Astrocyte (in vitro differentiated cells and primary cell): ENCODE results near the gene PGM5. TPM values are rescaled to one million over a fixed set of nuclear protein-coding genes. Genes with fewer than 3 reads are reported as not detected.
"Not testable (repeated sequence)": the region's sequence is repeated elsewhere in the genome, so short reads cannot be mapped to it uniquely, and the experiment has no call there.

Source experiments
- DNase-seq: peaks from one replicate; pipeline ENCODE4 v3.0.0-alpha.2; 2010; ENCODE audit warnings: low read depth
- FAIRE-seq: peaks from 2 replicates; lab custom pipeline; 2011; peaks lifted over from hg19 to GRCh38; lab: Jason Lieb, UNC
- H2AFZ ChIP-seq: 2 replicates; pipeline ENCODE4 v1.6.0; 2012; ENCODE audit warnings: low read depth, low read length, inconsistent platforms
- H3K27ac ChIP-seq: 2 replicates; pipeline ENCODE4 v1.5.1; 2011; ENCODE audit warnings: low read depth, low read length, inconsistent platforms
- H3K27me3 ChIP-seq: 2 replicates; pipeline ENCODE4 v1.6.0; 2011; ENCODE audit warnings: low read length, inconsistent platforms; ENCODE audit not compliant: insufficient read depth
- H3K36me3 ChIP-seq: 2 replicates; pipeline ENCODE4 v1.5.1; 2011; ENCODE audit warnings: low read length, inconsistent platforms; ENCODE audit not compliant: insufficient read depth
- H3K4me1 ChIP-seq: 2 replicates; pipeline ENCODE4 v1.5.1; 2011; ENCODE audit warnings: low read length, inconsistent platforms; ENCODE audit not compliant: insufficient read depth
- H3K4me2 ChIP-seq: 2 replicates; pipeline ENCODE4 v1.6.0; 2012; ENCODE audit warnings: low read length, inconsistent platforms
- H3K4me3 ChIP-seq: 2 replicates; pipeline ENCODE4 v1.5.1; 2011; ENCODE audit warnings: low read depth, mild to moderate bottlenecking, low read length, inconsistent platforms; ENCODE audit not compliant: insufficient read depth
- H3K79me2 ChIP-seq: 2 replicates; pipeline ENCODE4 v1.6.0; 2012; ENCODE audit warnings: mild to moderate bottlenecking, low read length, inconsistent platforms; ENCODE audit not compliant: insufficient read depth
- H3K9ac ChIP-seq: 2 replicates; pipeline ENCODE4 v1.6.0; 2012; ENCODE audit warnings: mild to moderate bottlenecking, low read length, inconsistent platforms
- H3K9me3 ChIP-seq: 2 replicates; pipeline ENCODE4 v1.5.1; 2012; ENCODE audit warnings: low read depth, mild to moderate bottlenecking, low read length, inconsistent platforms; ENCODE audit not compliant: insufficient read depth
- H4K20me1 ChIP-seq: 2 replicates; pipeline ENCODE4 v1.6.0; 2012; ENCODE audit warnings: low read length, inconsistent platforms; ENCODE audit not compliant: insufficient read depth
- H3K27ac Mint-ChIP-seq: one replicate; pipeline ENCODE4 v1.8.0; 2021; ENCODE audit warnings: mild to moderate bottlenecking, mixed read lengths; ENCODE audit not compliant: unreplicated experiment
- H3K27me3 Mint-ChIP-seq: one replicate; pipeline ENCODE4 v1.8.0; 2021; ENCODE audit warnings: low read depth, mixed read lengths; ENCODE audit not compliant: unreplicated experiment
- H3K36me3 Mint-ChIP-seq: one replicate; pipeline ENCODE4 v1.8.0; 2021; ENCODE audit warnings: low read depth, mixed read lengths; ENCODE audit not compliant: unreplicated experiment
- H3K4me1 Mint-ChIP-seq: one replicate; pipeline ENCODE4 v1.8.0; 2021; ENCODE audit warnings: low read depth, mixed read lengths; ENCODE audit not compliant: unreplicated experiment
- H3K4me3 Mint-ChIP-seq: one replicate; pipeline ENCODE4 v1.8.0; 2021; ENCODE audit warnings: mild to moderate bottlenecking, moderate library complexity, mixed read lengths; ENCODE audit not compliant: unreplicated experiment
- H3K9me3 Mint-ChIP-seq: one replicate; pipeline ENCODE4 v1.8.0; 2021; ENCODE audit warnings: mild to moderate bottlenecking, mixed read lengths; ENCODE audit not compliant: unreplicated experiment
- total RNA-seq: library from RNA; stranded (reverse); gene quantifications from 2 replicates; pipeline ENCODE4 v1.2.1, GENCODE V29; 2021

The PGM5 gene
- total RNA-seq, 1 donor from 2014 or later: 1.8 TPM

DNA sequence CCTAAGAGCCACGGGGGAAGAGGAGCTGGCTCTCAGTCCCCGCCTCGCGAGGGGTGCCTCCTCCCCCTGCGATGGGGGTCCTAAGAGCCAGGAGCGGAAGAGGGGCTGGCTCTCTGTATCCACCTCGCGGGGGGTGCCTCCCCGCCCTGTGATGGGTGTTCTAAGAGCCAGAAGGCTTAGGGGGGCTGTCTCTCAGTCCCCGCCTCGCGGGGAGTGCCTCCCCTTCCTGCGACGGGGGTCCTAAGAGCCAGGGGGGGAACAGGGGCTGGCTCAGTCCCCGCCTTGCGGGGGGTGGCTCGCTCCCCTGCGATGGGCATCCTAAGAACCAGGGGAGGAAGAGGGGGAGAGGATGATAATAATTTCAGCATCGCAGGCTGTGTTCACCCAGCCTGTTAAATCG is 31.9 kb upstream of the PGM5 start:
- H3K27ac Mint-ChIP-seq, DNase-seq, H2AFZ ChIP-seq, H3K36me3 ChIP-seq, H3K9me3 Mint-ChIP-seq, H3K4me2 ChIP-seq, H3K4me1 Mint-ChIP-seq, H4K20me1 ChIP-seq, H3K79me2 ChIP-seq, H3K27me3 Mint-ChIP-seq, H3K4me3 ChIP-seq, H3K27me3 ChIP-seq, H3K27ac ChIP-seq, H3K36me3 Mint-ChIP-seq, H3K4me3 Mint-ChIP-seq, H3K9me3 ChIP-seq, H3K4me1 ChIP-seq, FAIRE-seq, H3K9ac ChIP-seq: not testable (repeated sequence)

DNA sequence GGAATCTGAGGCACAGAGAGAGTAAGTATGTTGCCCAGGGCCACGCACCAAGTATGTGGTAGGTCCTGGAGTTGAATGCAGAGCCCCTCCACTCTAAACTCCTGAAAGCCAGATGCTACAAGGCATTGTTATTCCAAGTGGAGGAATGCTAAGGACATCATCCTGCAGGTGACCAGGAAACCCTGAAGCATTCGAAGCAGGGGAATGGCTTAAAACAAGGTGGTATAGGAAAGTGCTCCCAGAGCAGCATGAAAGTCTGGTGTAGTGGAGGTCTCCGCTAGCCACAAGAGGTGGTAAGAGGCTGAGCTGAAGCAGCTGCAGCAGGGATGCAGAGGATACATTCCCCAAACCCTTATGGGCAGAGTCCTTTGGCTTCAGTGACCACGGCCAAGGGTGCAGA is 27.3 kb upstream of the PGM5 start:
- H3K27ac Mint-ChIP-seq, H3K27me3 Mint-ChIP-seq, H3K9me3 Mint-ChIP-seq, H3K4me3 Mint-ChIP-seq, H3K9ac ChIP-seq, H3K27me3 ChIP-seq, H3K4me1 ChIP-seq, FAIRE-seq, H4K20me1 ChIP-seq, H3K36me3 Mint-ChIP-seq, H3K4me2 ChIP-seq, H3K36me3 ChIP-seq, H2AFZ ChIP-seq, H3K27ac ChIP-seq, H3K4me1 Mint-ChIP-seq, H3K4me3 ChIP-seq, DNase-seq, H3K79me2 ChIP-seq, H3K9me3 ChIP-seq: not testable (repeated sequence)

DNA sequence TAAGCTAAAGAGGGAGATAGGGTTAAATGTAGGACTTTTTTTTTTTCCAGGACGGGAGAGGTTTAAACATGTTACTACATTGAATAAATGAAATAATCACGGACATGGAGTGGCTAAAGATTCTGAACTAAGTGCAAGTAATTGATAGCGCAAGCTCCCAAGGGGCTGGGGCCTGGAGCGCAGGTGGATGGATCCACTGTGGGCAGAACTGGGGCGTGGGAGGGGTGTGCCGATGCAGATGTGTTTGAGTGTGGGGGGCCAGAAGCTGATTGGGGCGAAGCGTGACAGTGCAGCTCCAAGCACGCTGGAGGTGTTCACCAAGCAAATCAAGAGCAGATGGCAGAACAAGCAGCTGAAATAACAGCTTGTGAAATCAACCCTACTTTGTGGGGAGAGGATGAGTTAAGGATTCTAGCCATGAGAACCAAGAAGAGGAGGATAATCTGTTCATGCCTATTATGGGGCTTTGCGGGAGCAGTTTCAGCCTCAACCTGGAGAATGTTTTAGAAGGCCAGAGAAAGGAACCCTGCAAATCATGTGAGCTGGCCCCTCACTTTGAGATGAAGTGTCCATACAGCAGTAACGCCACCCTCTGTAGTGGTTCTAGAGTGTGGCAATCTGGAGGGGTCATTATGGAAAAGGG is 25.8 kb upstream of the PGM5 start:
- not testable (repeated sequence) for H3K9ac ChIP-seq, DNase-seq, H3K4me3 Mint-ChIP-seq, H4K20me1 ChIP-seq, H3K9me3 ChIP-seq, H3K27me3 ChIP-seq, H3K4me3 ChIP-seq, H3K27ac ChIP-seq, H2AFZ ChIP-seq, H3K79me2 ChIP-seq, H3K27me3 Mint-ChIP-seq, H3K4me1 ChIP-seq, H3K9me3 Mint-ChIP-seq, H3K36me3 ChIP-seq, H3K27ac Mint-ChIP-seq, H3K4me1 Mint-ChIP-seq, FAIRE-seq, H3K36me3 Mint-ChIP-seq, H3K4me2 ChIP-seq

- H3K27ac ChIP-seq, H3K9me3 Mint-ChIP-seq, FAIRE-seq, DNase-seq, H3K4me1 Mint-ChIP-seq, H3K36me3 Mint-ChIP-seq, H4K20me1 ChIP-seq, H3K27me3 Mint-ChIP-seq, H3K9me3 ChIP-seq, H3K27ac Mint-ChIP-seq, H3K9ac ChIP-seq, H3K4me2 ChIP-seq, H3K36me3 ChIP-seq, H2AFZ ChIP-seq, H3K4me1 ChIP-seq, H3K4me3 Mint-ChIP-seq, H3K27me3 ChIP-seq, H3K4me3 ChIP-seq, H3K79me2 ChIP-seq: not testable (repeated sequence)
These were observed 24.3 kb upstream of the PGM5 start for GRCh38 chr9:68332122-68332521.

GRCh38 chr9:68335935-68336334 is 20.5 kb upstream of the PGM5 start:
- H3K4me3 ChIP-seq, H3K27me3 ChIP-seq, H3K9me3 Mint-ChIP-seq, H3K9me3 ChIP-seq, H3K27ac ChIP-seq, H3K36me3 ChIP-seq, H3K9ac ChIP-seq, FAIRE-seq, H3K4me3 Mint-ChIP-seq, H3K27me3 Mint-ChIP-seq, H3K36me3 Mint-ChIP-seq, DNase-seq, H2AFZ ChIP-seq, H3K4me1 Mint-ChIP-seq, H3K27ac Mint-ChIP-seq, H3K4me1 ChIP-seq, H4K20me1 ChIP-seq, H3K4me2 ChIP-seq, H3K79me2 ChIP-seq: not testable (repeated sequence)

DNA sequence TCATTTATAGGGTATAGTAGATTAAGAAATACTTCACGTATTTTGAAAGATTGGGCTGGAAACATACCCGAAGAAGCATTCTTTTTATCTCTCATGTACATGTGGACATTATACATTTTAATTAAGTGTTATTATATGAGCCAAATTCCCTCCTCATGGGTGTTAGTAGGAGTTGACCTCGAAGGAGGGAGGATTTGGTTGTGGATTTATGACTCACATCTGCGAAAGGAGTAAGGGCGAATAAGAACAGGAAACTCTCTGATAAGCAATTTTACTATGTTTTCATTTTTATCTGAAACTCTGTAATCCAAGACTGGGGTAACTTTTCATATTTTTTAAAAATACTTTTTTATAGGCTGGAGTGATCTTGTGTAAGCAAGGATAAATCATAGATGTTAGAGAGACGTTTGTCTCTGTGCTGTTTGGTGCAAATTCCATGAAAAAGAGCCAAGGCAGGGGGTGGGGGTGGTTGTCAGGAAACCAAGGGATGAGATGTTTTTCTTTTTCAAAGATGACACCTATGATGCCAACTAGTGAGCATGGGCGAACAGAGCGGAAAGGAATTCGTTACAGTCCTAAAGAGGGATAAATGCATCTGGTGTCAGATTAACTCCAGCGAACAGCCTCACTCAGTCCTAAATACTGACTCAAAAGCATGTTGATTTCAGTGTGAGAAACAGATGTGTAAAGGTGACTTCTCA is 19.6 kb upstream of the PGM5 start:
- H3K4me3 Mint-ChIP-seq, DNase-seq, H3K36me3 ChIP-seq, H3K4me2 ChIP-seq, H3K4me3 ChIP-seq, FAIRE-seq, H3K27ac ChIP-seq, H3K36me3 Mint-ChIP-seq, H3K9ac ChIP-seq, H3K4me1 ChIP-seq, H3K4me1 Mint-ChIP-seq, H4K20me1 ChIP-seq, H3K79me2 ChIP-seq, H2AFZ ChIP-seq, H3K27me3 Mint-ChIP-seq, H3K27me3 ChIP-seq, H3K9me3 ChIP-seq, H3K9me3 Mint-ChIP-seq, H3K27ac Mint-ChIP-seq: not testable (repeated sequence)
